SK-N-SH (cell line): ENCODE results near the gene KCTD4. TPM values are rescaled to one million over a fixed set of nuclear protein-coding genes. Genes with fewer than 3 reads are reported as not detected.

Experiments used
- CTCF ChIA-PET: fragments of 300-600, 350-600 bp; formaldehyde crosslinking; extraction: SDS; loops from one replicate; lab custom pipeline; 2021; lab: Yijun Ruan, JAX
- POLR2A ChIA-PET: fragments of 350-600 bp; sonication (Branson Sonifier 250); formaldehyde crosslinking; extraction: SDS; loops from one replicate; lab custom pipeline; 2020; ENCODE audit warnings: antibody characterized with exemption, inconsistent platforms; lab: Yijun Ruan, JAX
- DNase-seq: peaks from one replicate; pipeline ENCODE4 v3.0.0; 2012
- H2AFZ ChIP-seq: fragments of 200-600 bp; sonication (generic); 2 replicates; pipeline ENCODE4 v1.8.1; 2016; ENCODE audit warnings: antibody characterized with exemption, mild to moderate bottlenecking, low read depth
- H3F3A ChIP-seq: fragments of 200-600 bp; sonication (generic); replicated peaks from 2 replicates; pipeline ENCODE3; 2016; ENCODE audit warnings: antibody characterized with exemption, mild to moderate bottlenecking; ENCODE audit not compliant: insufficient read depth
- H3K27ac ChIP-seq, 2 experiments: fragments of 200-500 bp in 1 of 2; fragments of 200-600 bp in 1 of 2; sonication (Bioruptor generic) in 1 of 2; sonication (generic), shearing (Covaris generic) in 1 of 2; 2 replicates each; pipeline versions ENCODE4 v1.5.1 to v1.6.1; 2014 to 2016; ENCODE audit warnings: low read depth in 2 of 2, inconsistent platforms in 1 of 2, low read length in 1 of 2, mild to moderate bottlenecking in 1 of 2, mixed read lengths in 1 of 2
- H3K27me3 ChIP-seq: fragments of 200-600 bp; sonication (generic), shearing (Covaris generic); 2 replicates; pipeline ENCODE4 v1.6.1; 2016; ENCODE audit warnings: mixed run types; ENCODE audit not compliant: insufficient read depth
- H3K36me3 ChIP-seq, 2 experiments: fragments of 200-500 bp in 1 of 2; fragments of 200-600 bp in 1 of 2; sonication (Bioruptor generic) in 1 of 2; sonication (generic) in 1 of 2; replicated peaks in 1 of 2; 2 replicates each; pipeline versions ENCODE3 to v1.5.1; 2014 to 2016; ENCODE audit warnings: low read length in 1 of 2, mild to moderate bottlenecking in 1 of 2; ENCODE audit not compliant: insufficient read depth in 2 of 2, control insufficient read depth in 1 of 2
- H3K4me1 ChIP-seq, 2 experiments: fragments of 200-500 bp in 1 of 2; fragments of 200-600 bp in 1 of 2; sonication (Bioruptor generic) in 1 of 2; sonication (generic), shearing (Covaris generic) in 1 of 2; 2 replicates each; pipeline versions ENCODE4 v1.5.1 to v1.6.1; 2014 to 2016; ENCODE audit warnings: low read depth in 1 of 2, low read length in 1 of 2, mixed run types in 1 of 2; ENCODE audit not compliant: insufficient read depth in 2 of 2, control insufficient read depth in 1 of 2
- H3K4me2 ChIP-seq: fragments of 200-600 bp; sonication (generic), shearing (Covaris generic); 2 replicates; pipeline ENCODE4 v1.6.1; 2017; ENCODE audit warnings: mixed run types
- H3K4me3 ChIP-seq, 2 experiments: fragments of 200-500 bp in 1 of 2; fragments of 200-600 bp in 1 of 2; sonication (Bioruptor generic) in 1 of 2; sonication (generic), shearing (Covaris generic) in 1 of 2; 2 replicates each; pipeline versions ENCODE4 v1.5.1 to v1.8.1; 2014 to 2016; ENCODE audit warnings: low read depth in 2 of 2, inconsistent platforms in 1 of 2, low read length in 1 of 2, mild to moderate bottlenecking in 1 of 2, mixed read lengths in 1 of 2, moderate library complexity in 1 of 2
- H3K79me2 ChIP-seq: fragments of 200-600 bp; sonication (generic); 2 replicates; pipeline ENCODE4 v1.8.1; 2017; ENCODE audit warnings: mild to moderate bottlenecking; ENCODE audit not compliant: insufficient read depth
- H3K9ac ChIP-seq: fragments of 200-600 bp; sonication (generic); 2 replicates; pipeline ENCODE4 v1.6.1; 2017; ENCODE audit warnings: mixed run types
- H3K9me2 ChIP-seq: fragments of 200-600 bp; sonication (generic); 2 replicates; pipeline ENCODE4 v1.6.1; 2017; ENCODE audit warnings: mixed run types
- H3K9me3 ChIP-seq: fragments of 200-600 bp; sonication (generic); 2 replicates; pipeline ENCODE4 v1.6.1; 2017; ENCODE audit warnings: mixed run types, mild to moderate bottlenecking, moderate library complexity
- H4K20me1 ChIP-seq: fragments of 200-600 bp; sonication (generic); 2 replicates; pipeline ENCODE4 v1.6.1; 2017; ENCODE audit warnings: mild to moderate bottlenecking, mixed run types; ENCODE audit not compliant: insufficient read depth
- CHD2 ChIP-seq: fragments of 150-350 bp; IDR thresholded peaks from 2 replicates; pipeline ENCODE4 v1.6.1; 2018; ENCODE audit warnings: low read length; ENCODE audit not compliant: partially characterized antibody
- ELF1 ChIP-seq: IDR thresholded peaks from 2 replicates; pipeline ENCODE4 v1.4.0; 2012
- EP300 ChIP-seq, 2 experiments: IDR thresholded peaks; 2 replicates each; pipeline versions ENCODE4 v1.4.0 to v1.6.1; 2012; ENCODE audit warnings: borderline replicate concordance in 1 of 2, low read depth in 1 of 2, low read length in 1 of 2
- FOSL2 ChIP-seq: IDR thresholded peaks from 2 replicates; pipeline ENCODE4 v1.4.0; 2012; ENCODE audit warnings: low read depth, mild to moderate bottlenecking, moderate library complexity, borderline replicate concordance
- FOXJ3 ChIP-seq: sonication (generic); formaldehyde crosslinking; IDR thresholded peaks from 2 replicates; pipeline ENCODE4 v1.5.1; 2020; ENCODE audit warnings: mild to moderate bottlenecking, missing genetic modification reagents
- FOXM1 ChIP-seq: IDR thresholded peaks from 2 replicates; pipeline ENCODE4 v1.4.0; 2012; ENCODE audit warnings: low read depth, mild to moderate bottlenecking
- GABPA ChIP-seq: IDR thresholded peaks from 2 replicates; pipeline ENCODE4 v1.4.0; 2012; ENCODE audit warnings: low read depth, mild to moderate bottlenecking
- JUND ChIP-seq: IDR thresholded peaks from 2 replicates; pipeline ENCODE4 v1.4.0; 2012
- MEF2A ChIP-seq: IDR thresholded peaks from 2 replicates; pipeline ENCODE4 v1.4.0; 2012; ENCODE audit warnings: low read depth, borderline replicate concordance
- MXI1 ChIP-seq: IDR thresholded peaks from 2 replicates; pipeline ENCODE4 v1.6.1; 2012; ENCODE audit warnings: mild to moderate bottlenecking, low read depth, low read length, improper control_type of control experiment
- NRF1 ChIP-seq: IDR thresholded peaks from 2 replicates; pipeline ENCODE4 v1.6.1; 2012; ENCODE audit warnings: low read depth, mild to moderate bottlenecking, low read length
- POLR2AphosphoS5 ChIP-seq: IDR thresholded peaks from 2 replicates; pipeline ENCODE4 v1.6.1; 2012; ENCODE audit warnings: low read depth, low read length
- RCOR1 ChIP-seq: fragments of 150-350 bp; IDR thresholded peaks from 2 replicates; pipeline ENCODE4 v1.6.1; 2017; ENCODE audit warnings: antibody characterized with exemption, low read length
- SMC3 ChIP-seq: IDR thresholded peaks from 2 replicates; pipeline ENCODE4 v1.6.1; 2012; ENCODE audit warnings: low read depth, low read length, improper control_type of control experiment
- TAF1 ChIP-seq: IDR thresholded peaks from 2 replicates; pipeline ENCODE4 v1.6.1; 2012; ENCODE audit warnings: low read depth, mild to moderate bottlenecking, low read length, moderate library complexity, borderline replicate concordance
- TCF12 ChIP-seq: IDR thresholded peaks from 2 replicates; pipeline ENCODE4 v1.4.0; 2012
- TEAD4 ChIP-seq: IDR thresholded peaks from 2 replicates; pipeline ENCODE4 v1.4.0; 2012; ENCODE audit warnings: mild to moderate bottlenecking, borderline replicate concordance; ENCODE audit not compliant: insufficient read depth
- polyA plus RNA-seq, 3 experiments: library from polyadenylated mRNA; depleted of rRNA; stranded (reverse); fragments of >200 nt; gene quantifications; 2 replicates each; pipeline ENCODE4 v1.2.3, GENCODE V29; 2012
- TF ChIP-seq, protein P1 (sequence below): fragments of 200-600 bp; sonication (generic); IDR thresholded peaks from 2 replicates; pipeline ENCODE4 v1.6.1; 2017; ENCODE audit warnings: antibody characterized with exemption, mild to moderate bottlenecking, moderate library complexity
- TF ChIP-seq, protein P2 (sequence below): fragments of 150-350 bp; IDR thresholded peaks from 2 replicates; pipeline ENCODE4 v1.6.1; 2016; ENCODE audit warnings: mild to moderate bottlenecking, low read depth, low read length
- TF ChIP-seq, protein P3 (sequence below): IDR thresholded peaks from 2 replicates; pipeline ENCODE4 v1.4.0; 2012; ENCODE audit warnings: low read depth

The KCTD4 gene
- polyA plus RNA-seq, 1 of the 3 experiments (the other 2 are of a cell fraction), result 0.56 TPM

DNA sequence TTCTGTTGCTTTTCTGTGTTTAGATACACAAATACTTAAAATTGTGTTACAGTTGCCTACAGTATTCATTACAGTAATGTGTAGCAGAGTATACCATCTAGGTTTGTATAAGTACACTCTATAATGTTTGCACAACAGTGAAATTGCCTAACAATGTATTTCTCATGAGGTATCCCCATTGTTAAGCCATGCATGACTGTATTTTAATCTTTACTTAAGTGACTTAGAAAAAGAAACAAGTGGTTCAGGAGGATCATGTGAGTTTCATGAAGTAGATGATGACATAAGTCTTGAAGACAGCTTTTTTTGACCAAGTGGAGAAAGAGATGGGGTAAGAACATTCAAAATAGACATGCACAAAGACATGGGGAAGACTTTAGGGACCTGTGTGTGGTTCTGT, 8.4 kb upstream of the KCTD4 start:
- Histone ChIP-seq H3K9me3 (no peaks in the 10 kb centered on the region), H3K4me1 (peaks cover 2 to 32% of the 10 kb centered on the region in 2 experiments), H3K27me3 (no peaks in the 10 kb centered on the region), H4K20me1 (no peaks in the 10 kb centered on the region), H3K27ac (no peak overlapping the region), H3F3A (peaks cover 38% of the 10 kb centered on the region), H3K9ac (no peak overlapping the region), H3K36me3 (peaks cover 10 to 12% of the 10 kb centered on the region in 2 experiments), H2AFZ (no peak overlapping the region), H3K79me2 (peaks cover 12% of the 10 kb centered on the region; the same call in 1 of the 2 replicates), H3K4me2 (no peak overlapping the region), H3K9me2 (no peaks in the 10 kb centered on the region)
- CTCF ChIA-PET, result no interaction called here
- DNase-seq, result no peak
- POLR2A ChIA-PET, result no interaction called here
- no peak for TF ChIP-seq MXI1
- TF ChIP-seq, protein P1, sequence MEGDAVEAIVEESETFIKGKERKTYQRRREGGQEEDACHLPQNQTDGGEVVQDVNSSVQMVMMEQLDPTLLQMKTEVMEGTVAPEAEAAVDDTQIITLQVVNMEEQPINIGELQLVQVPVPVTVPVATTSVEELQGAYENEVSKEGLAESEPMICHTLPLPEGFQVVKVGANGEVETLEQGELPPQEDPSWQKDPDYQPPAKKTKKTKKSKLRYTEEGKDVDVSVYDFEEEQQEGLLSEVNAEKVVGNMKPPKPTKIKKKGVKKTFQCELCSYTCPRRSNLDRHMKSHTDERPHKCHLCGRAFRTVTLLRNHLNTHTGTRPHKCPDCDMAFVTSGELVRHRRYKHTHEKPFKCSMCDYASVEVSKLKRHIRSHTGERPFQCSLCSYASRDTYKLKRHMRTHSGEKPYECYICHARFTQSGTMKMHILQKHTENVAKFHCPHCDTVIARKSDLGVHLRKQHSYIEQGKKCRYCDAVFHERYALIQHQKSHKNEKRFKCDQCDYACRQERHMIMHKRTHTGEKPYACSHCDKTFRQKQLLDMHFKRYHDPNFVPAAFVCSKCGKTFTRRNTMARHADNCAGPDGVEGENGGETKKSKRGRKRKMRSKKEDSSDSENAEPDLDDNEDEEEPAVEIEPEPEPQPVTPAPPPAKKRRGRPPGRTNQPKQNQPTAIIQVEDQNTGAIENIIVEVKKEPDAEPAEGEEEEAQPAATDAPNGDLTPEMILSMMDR, result no peak
- TF ChIP-seq MEF2A, result no peak
- TF ChIP-seq FOXM1, result no peak
- no peak for TF ChIP-seq POLR2AphosphoS5
- TF ChIP-seq TCF12, result no peak
- no peak for TF ChIP-seq RCOR1
- TF ChIP-seq NRF1, result no peak
- TF ChIP-seq, protein P2, sequence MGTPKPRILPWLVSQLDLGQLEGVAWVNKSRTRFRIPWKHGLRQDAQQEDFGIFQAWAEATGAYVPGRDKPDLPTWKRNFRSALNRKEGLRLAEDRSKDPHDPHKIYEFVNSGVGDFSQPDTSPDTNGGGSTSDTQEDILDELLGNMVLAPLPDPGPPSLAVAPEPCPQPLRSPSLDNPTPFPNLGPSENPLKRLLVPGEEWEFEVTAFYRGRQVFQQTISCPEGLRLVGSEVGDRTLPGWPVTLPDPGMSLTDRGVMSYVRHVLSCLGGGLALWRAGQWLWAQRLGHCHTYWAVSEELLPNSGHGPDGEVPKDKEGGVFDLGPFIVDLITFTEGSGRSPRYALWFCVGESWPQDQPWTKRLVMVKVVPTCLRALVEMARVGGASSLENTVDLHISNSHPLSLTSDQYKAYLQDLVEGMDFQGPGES, result no peak
- no peak for TF ChIP-seq CHD2
- no peak for TF ChIP-seq FOXJ3 (CRISPR knock-in tag)
- no peak for TF ChIP-seq ELF1
- TF ChIP-seq, protein P3, sequence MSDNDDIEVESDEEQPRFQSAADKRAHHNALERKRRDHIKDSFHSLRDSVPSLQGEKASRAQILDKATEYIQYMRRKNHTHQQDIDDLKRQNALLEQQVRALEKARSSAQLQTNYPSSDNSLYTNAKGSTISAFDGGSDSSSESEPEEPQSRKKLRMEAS, result no peak
- no peak for TF ChIP-seq TAF1
- TF ChIP-seq TEAD4, result no peak
- TF ChIP-seq EP300 (IDR thresholded peaks at IDR 0.05; ENCODE audit: borderline replicate concordance in 1 of 2, low read depth in 1 of 2, low read length in 1 of 2), result no peak
- TF ChIP-seq JUND, result no peak
- TF ChIP-seq GABPA, result no peak
- TF ChIP-seq SMC3, result no peak
- no peak for TF ChIP-seq FOSL2
- TF ChIP-seq, all 33 proteins: peak for 0
- no peak overlapping the region for H3K4me3 ChIP-seq
